Right lobe of liver (tissue), 4 donors: ENCODE data around the gene NAPG.
"Not testable (repeated sequence)": the region's sequence is repeated elsewhere in the genome, so short reads cannot be mapped to it uniquely, and the experiment has no call there.

Experiments
- POLR2A ChIP-seq: fragments of 450-650 bp; IDR thresholded peaks from one replicate; pipeline ENCODE4 v1.6.1; 2017; ENCODE audit warnings: antibody characterized with exemption, mild to moderate bottlenecking
- TF ChIP-seq, protein P1 (sequence below), 4 donors: fragments of 200-600 bp in 3 of 4; fragments of 450-650 bp in 1 of 4; IDR thresholded peaks; one replicate each; pipeline versions ENCODE4 v1.5.1 to v1.8.0; 2016 to 2022; ENCODE audit warnings: antibody characterized with exemption in 4 of 4, mild to moderate bottlenecking in 2 of 4
- donor health status: DM: no; HTN: no; CAD: no.
- donor health status: DM: no; HTN: no; CAD: no.
- donor health status: DM: no; HTN: yes; CAD: no.

DNA sequence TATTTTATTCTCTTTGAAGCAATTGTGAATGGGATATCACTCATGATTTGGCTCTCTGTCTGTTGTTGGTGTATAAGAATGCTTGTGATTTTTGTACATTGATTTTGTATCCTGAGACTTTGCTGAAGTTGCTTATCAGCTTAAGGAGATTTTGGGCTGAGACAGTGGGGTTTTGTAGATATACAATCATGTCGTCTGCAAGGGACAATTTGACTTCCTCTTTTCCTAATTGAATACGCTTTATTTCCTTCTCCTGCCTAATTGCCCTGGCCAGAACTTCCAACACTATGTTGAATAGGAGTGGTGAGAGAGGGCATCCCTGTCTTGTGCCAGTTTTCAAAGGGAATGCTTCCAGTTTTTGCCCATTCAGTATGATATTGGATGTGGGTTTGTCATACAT, 48.6 kb downstream of the NAPG start:
- TF ChIP-seq, protein P1, sequence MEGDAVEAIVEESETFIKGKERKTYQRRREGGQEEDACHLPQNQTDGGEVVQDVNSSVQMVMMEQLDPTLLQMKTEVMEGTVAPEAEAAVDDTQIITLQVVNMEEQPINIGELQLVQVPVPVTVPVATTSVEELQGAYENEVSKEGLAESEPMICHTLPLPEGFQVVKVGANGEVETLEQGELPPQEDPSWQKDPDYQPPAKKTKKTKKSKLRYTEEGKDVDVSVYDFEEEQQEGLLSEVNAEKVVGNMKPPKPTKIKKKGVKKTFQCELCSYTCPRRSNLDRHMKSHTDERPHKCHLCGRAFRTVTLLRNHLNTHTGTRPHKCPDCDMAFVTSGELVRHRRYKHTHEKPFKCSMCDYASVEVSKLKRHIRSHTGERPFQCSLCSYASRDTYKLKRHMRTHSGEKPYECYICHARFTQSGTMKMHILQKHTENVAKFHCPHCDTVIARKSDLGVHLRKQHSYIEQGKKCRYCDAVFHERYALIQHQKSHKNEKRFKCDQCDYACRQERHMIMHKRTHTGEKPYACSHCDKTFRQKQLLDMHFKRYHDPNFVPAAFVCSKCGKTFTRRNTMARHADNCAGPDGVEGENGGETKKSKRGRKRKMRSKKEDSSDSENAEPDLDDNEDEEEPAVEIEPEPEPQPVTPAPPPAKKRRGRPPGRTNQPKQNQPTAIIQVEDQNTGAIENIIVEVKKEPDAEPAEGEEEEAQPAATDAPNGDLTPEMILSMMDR (IDR thresholded peaks at IDR 0.05): not testable (repeated sequence)
- not testable (repeated sequence) for TF ChIP-seq POLR2A
